Osteocyte (in vitro differentiated cells): ENCODE results near the gene ME3. TPM values are rescaled to one million over a fixed set of nuclear protein-coding genes. Genes with fewer than 3 reads are reported as not detected.

Source experiments
- DNase-seq: peaks from one replicate; pipeline ENCODE4 v3.0.0; 2021; ENCODE audit warnings: mixed read lengths; ENCODE audit not compliant: unreplicated experiment; ENCODE audit errors: extremely low spot score
- H3K27ac Mint-ChIP-seq: one replicate; pipeline ENCODE4 v1.8.0; 2021; ENCODE audit warnings: mild to moderate bottlenecking, mixed read lengths; ENCODE audit not compliant: unreplicated experiment
- H3K27me3 Mint-ChIP-seq: one replicate; pipeline ENCODE4 v1.8.0; 2021; ENCODE audit warnings: mixed read lengths; ENCODE audit not compliant: unreplicated experiment
- H3K36me3 Mint-ChIP-seq: one replicate; pipeline ENCODE4 v1.8.0; 2021; ENCODE audit warnings: mixed read lengths; ENCODE audit not compliant: unreplicated experiment
- H3K4me1 Mint-ChIP-seq: one replicate; pipeline ENCODE4 v1.8.0; 2021; ENCODE audit warnings: mixed read lengths; ENCODE audit not compliant: unreplicated experiment
- H3K4me3 Mint-ChIP-seq: one replicate; pipeline ENCODE4 v1.8.0; 2021; ENCODE audit warnings: mild to moderate bottlenecking, moderate library complexity, mixed read lengths; ENCODE audit not compliant: unreplicated experiment
- H3K9me3 Mint-ChIP-seq: one replicate; pipeline ENCODE4 v1.8.0; 2021; ENCODE audit warnings: mixed read lengths; ENCODE audit not compliant: unreplicated experiment
- CTCF ChIP-seq: fragments of 200-600 bp; sonication (generic); IDR thresholded peaks from 2 replicates; pipeline ENCODE4 v1.5.0; 2021; ENCODE audit warnings: antibody characterized with exemption, mild to moderate bottlenecking, moderate library complexity
- total RNA-seq: library from RNA; stranded (reverse); gene quantifications from 2 replicates; pipeline ENCODE4 v1.2.1, GENCODE V29; 2021

The ME3 gene
- total RNA-seq, 1 donor from 2014 or later, result 19.5 TPM

GRCh38 chr11:86395061-86395551 lies 277.3 kb downstream of the ME3 start:
- peaks cover 20% of the 10 kb centered on the region for H3K4me1 Mint-ChIP-seq
- H3K4me3 Mint-ChIP-seq, result no peak overlapping the region
- H3K27me3 Mint-ChIP-seq, result no peaks in the 10 kb centered on the region
- DNase-seq, result no peak
- peak overlapping the region; percentile 70 for H3K27ac Mint-ChIP-seq
- no peaks in the 10 kb centered on the region for H3K9me3 Mint-ChIP-seq
- H3K36me3 Mint-ChIP-seq, result no peaks in the 10 kb centered on the region
- TF ChIP-seq CTCF, result no peak

Other genes with a start within 250 kb of the ME3 start
- gene PRSS23, start 127.9 kb upstream of the ME3 start, total RNA-seq, result 545 and 556 TPM in 2 replicates